KBM-7 (cell line): Measurements from ENCODE around the gene ZBTB43.

Experiments used
- DNase-seq: peaks from one replicate; pipeline ENCODE4 v3.0.0-alpha.2; 2015
- in situ Hi-C: fragments of 300-500 bp; cut with MboI; formaldehyde crosslinking; loops from 2 replicates; pipeline ENCODE4 v1.14.3; 2020; ENCODE audit warnings: low sequenced_read_pairs, low pct_unique_long_range_greater_than_20kb, mixed read lengths

ZBTB43 gene

GRCh38 chr9:126849591-126850225, 44.9 kb downstream of the ZBTB43 start:
- in situ Hi-C loops, result no loop called here
- no peak for DNase-seq

DNA sequence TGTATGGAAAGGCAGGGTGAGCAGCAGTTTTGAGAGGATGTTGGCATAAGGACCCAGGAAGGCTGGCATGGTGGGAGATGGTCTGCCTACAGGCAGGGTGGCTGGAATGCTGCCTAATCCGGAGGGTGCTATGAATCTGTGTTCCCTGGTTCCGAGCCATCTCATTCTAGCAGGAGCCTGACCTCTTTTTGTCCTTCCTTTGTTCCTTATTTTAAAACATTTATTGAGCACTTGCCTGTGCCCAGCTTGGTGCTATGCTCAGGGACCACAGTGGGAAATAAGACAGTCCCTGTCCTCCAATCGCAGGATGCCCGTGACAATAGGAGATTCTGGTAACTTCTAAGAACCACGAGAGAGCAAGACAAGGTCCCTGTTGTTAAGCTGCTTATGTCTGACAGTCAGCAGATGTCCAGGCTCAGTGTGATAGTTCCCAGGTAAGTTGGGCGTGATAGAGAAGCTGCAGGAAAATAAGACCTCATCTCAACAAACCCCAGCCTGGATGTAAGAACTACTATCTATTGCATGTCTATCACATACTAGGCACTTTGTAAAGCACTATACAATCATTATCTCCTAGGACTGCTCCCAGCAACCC, 46.5 kb downstream of the ZBTB43 start:
- DNase-seq, result no peak
- in situ Hi-C loops, result no loop called here

GRCh38 chr9:126852086-126852688, 47.3 kb downstream of the ZBTB43 start:
- DNase-seq, result no peak

DNA sequence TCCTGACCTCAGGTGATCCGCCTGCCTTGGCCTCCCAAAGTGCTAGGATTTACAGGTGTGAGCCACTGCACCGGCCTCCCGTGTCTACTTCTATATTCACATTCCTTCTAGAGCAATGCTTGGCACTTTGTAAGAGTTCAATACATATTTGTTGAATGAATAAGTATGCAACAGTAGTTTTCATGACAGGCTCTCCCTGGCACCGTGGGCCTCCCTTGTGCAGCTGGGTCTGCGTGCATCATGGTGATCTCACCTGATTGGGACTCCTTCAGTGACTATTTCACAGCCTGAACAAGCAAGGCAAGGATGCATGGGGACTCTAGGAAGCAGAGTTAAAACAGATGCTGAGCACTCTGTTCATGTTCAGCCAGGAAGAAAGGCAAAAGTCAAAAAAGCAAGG, 48.8 kb downstream of the ZBTB43 start:
- no peak for DNase-seq
- in situ Hi-C loops, result no loop called here

More at GRCh38 chr9:126852086-126852688, 47.3 kb downstream of the ZBTB43 start:
- in situ Hi-C loops, result no loop called here

DNA sequence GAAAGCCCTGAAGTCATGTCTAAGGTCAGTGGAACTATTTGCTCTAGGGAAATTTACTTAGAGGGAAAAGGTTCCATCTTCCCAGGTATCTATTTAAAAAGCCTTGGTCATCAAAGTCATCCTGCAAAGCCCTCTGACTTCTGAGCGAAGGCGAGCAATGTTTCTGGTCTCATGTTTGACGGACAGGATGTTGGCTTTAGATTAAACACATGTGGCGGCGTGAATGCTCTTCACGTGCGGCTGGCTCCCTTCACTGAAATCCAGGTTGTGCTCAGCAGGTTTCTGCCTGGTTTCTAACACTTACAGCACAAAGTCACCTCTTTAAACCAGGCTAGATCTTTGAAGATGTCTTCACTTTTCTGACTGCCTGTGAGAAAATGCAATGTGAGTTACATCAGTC, 49.9 kb downstream of the ZBTB43 start:
- no peak for DNase-seq
- in situ Hi-C loops, result no loop called here

DNA sequence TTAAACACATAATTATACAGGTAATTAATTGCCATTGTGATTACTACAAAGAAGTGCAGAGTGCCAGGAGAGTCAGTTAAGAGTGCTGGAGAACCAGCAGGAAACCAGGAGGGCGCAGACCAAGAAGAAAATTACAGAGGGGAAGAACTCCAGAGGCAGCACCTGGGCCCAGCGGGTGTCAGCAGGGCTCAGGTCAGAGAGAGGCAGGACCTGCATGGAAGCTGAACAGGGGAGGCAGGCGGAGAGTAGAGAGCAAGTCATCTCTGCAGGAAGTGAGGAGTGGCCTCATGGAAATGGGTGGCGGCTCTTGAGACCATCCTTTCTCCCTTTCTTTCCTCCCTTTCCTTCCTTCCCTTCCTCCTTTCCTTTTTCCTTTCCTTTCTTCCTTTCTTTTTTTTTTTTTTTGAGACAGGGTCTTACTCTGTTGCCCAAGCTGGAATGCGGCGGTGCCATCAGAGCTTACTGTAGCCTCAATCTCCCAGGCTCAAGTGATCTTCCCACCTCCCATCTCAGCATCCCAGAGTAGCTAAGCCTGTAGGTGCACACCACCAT, 51.6 kb downstream of the ZBTB43 start:
- DNase-seq, result no peak
- in situ Hi-C loops, result no loop called here

DNA sequence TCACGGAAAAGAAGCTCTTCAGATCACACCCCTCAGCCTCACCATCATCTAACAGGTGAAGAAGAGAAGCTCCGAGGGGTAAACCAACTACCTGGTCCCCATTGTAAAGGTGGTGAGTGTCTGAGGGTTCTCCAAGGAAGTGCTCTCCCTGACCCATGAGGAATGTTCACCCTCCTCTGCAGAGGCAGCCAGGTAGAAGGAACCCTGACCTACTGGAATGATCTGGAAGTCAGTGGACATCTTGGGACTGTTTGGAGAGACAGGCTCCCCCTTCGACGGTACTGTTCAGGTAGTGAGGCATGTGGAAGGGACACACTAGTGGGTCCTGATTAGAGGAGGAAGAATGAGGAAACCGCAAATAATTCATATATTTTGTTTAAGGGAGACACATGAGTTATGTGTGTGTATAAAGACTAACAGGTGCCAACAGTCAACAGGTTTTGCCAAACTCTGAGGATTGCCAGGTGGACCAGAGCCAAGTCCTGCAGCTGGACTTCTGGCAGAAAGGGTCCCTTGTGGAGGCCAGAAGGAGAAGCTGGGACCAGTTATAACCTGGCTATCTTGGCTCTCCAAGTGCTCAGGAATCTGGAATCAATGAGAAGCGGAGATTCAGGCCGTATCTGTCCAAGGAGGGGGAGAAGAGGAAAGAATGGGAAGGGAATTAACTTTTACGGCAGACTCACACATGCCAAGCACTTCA, 52.6 kb downstream of the ZBTB43 start:
- no peak for DNase-seq
- in situ Hi-C loops, result no loop called here

DNA sequence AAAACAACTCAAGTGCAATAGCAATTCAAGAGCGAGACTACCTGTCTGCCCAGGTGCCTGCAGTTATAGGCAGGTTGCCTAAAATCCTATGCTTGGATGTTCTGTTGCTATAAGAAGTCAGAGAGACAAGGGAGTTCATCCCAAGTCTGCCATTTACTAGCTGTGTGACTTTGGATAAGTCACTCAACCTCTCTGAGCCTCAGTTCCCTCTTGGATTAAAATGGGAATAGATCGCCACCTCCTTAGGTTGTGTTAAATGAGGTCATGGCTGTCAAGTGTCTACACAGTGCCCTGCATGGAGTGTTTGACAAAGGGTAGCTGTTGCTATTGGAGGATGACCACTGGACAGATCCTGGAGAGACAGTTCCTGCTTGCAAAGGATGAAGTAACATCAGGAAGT, 54.3 kb downstream of the ZBTB43 start:
- in situ Hi-C loops, result no loop called here
- no peak for DNase-seq

DNA sequence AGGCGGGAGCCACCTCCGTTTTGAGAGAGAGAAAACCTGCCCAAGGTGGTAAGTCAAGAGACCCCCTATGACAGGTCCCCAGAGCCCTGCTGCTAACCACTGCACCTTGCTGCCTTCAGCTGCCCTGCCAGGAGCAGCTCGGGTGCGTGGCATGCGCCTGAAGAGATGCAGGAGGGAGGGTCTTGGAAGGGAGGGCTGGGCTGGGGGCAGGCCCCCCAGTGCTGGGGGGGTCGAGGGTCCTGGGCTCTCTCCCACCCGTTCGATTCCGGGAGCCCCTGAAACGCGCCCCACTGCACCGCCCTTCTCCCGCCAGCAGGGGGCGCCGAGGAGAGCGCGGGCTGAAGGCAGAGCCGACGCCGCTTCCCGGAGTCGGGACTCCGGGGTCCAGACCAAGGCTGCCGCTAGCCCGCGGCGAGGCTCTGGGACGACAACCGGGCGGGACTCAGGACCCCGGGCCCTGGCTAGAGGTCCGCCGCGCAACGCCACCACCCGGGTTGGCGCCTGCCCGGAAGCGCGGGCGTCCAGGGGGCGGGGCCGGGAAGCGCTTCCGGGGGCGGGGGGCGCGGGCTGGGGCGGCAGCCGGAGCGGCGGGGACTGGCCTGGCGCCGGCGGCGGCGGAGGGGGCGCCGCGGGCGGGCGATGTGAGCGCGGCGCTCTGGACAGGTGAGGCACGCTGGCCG, 55.4 kb downstream of the ZBTB43 start, which contains the start of gene ZBTB34:
ZBTB34 (plus strand) TSS at position 563 of the 680 bp plus-strand sequence. CDS start 18,761 bp downstream, outside the sequence.
- in situ Hi-C loops, result no loop called here

DNA sequence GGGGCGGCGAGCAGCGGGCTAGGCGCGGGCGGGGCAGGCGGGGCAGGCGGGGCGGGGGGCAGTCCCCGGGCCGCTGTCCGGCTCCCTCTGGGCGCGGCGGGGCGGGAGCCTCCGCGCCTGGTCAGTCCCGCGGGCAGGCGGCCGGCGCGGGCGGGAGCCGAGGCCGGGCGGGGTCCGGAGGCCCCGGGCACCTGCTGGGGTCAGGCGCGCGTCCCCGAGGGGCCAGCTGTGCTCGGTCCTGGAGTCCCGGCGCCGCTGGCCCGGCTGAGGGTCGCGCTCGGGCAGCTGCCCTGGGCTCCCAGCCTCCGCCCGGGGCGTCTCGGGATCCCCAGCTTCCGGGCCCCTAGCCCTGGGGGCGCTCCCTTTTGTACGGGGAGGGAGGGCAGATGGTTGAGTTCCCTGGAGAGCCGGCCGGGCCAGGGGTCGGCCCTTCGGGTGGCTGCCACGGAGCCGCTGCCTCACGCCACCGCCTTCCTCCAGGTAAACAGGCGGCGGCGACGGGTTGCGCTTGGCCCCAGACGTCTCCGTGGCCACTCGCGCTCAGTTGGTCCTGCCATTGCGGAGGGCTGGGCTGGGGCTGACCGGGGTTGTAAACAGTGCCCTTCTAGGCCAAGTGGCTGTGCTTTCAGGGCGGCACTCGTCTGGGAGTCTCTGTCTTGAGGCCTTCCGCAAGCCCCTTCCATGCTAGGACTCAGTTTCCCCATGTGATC, 56.1 kb downstream of the ZBTB43 start:
- in situ Hi-C loops, result no loop called here
- DNase-seq, result peak; percentile 14

More for the DNA sequence above, 55.4 kb downstream of the ZBTB43 start, which contains the start of gene ZBTB34:
- DNase-seq, result peak; percentile 79

DNA sequence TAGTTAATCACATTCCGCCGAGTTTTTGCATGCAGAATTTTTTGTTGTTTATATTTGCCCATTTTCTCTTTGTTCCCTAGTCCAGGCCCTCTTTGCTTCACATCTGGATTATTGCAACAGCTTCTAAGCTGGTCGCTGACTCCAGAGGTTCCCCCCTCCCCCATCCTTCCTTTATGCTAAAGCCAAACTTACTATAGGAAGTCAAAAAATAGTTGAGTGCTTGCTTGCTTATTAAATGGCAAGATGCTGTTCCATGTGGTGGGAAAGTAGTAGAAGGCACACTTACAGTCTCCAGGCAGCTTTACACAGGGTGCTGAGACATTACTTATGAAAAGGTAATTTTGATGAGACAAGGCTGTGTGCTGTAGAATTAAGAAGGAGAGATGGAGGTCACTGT, 56.9 kb downstream of the ZBTB43 start:
- in situ Hi-C loops, result no loop called here
- peak; percentile 63 for DNase-seq

DNA sequence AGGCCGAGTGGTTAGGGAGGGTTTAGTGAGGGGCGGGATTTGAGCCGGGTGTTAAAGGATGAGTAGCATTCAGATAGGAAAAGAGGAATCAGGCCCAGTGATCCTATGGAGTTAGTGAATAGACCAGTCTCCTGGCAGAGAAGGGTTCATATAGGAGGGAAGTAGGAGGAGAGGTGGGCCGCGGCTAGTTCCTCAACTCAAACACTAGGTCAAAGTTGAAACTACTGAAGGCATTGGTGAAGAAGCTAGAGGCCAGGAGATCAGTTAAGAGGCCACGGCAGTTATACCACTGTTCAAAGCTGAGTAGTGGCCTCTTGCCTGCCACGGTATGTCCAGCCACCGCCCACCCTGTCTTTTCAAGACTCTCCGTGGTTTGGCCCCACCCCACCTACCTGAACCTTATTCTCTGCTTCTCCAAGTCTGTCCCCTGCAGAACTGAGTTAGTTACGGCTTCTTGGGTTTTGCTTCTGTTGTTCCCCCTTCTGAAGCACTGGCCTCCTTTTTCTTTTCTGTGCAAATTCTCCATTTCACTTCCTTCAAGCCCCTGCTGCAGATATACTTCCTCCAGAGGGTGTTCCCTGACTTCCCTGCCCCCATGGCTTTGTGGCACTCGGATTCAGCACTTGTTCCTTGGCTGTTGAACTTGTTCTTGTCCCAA, 57.4 kb downstream of the ZBTB43 start:
- in situ Hi-C loops, result no loop called here
- DNase-seq, result peak; percentile 72

DNA sequence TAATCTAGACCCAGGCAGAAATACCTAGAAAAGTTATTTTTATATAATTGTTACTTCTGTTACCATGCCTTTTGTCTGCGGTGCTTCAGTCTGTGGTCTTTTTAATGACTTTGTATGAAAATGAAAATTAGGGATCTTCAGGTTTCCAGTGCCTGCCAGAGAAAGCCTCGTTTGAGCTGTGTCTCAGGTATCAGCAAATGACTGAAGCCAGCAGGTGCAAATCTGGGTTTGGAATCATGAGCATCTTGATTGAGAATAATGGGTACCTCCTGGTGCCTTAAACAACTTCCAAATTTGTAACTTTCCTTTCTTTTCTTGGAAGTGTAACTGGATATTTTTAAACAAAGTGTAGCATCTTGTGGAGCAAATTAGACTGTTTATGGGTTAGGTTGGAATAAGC, 59.9 kb downstream of the ZBTB43 start:
- in situ Hi-C loops, result no loop called here
- DNase-seq, result no peak

DNA sequence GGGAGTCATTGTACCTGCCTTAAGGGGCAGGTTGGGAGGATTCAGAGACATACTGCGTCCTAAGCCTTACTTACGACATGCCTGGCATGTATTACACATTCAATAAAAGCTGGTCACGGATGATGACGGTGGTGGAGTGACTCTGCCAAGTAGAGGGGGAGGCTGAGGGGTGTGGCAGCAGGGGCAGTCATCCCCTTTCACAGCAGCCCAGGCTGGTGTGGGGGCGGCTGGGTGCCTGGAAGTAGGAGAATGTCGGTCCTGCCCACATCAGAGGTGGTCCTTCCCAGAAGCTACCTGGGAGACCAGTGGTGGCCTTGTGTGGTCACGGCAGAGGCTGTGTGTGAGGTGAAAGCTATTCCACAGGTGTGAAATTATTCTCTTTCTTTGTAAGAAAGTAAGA, 64.5 kb downstream of the ZBTB43 start:
- in situ Hi-C loops, result no loop called here
- DNase-seq, result no peak

DNA sequence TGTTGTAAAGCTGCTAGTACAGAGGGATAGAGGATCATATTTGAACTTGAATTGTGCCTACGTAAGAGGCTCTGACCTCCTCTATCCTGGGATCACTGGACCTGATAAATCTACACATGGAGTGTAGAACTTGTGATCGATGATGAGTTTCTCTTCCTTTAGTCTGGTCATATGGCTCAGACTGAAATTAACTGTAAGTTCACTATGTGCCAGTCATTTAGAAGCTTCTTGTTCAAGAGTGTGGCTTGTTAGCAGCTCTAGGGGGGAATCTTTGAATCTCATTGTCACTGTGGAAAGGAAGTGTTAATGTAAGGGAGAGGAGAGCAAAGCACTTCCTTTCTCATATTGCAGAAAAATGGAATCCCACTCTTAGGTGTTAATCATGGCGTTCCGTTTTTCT, 67.7 kb downstream of the ZBTB43 start:
- in situ Hi-C loops, result no loop called here
- no peak for DNase-seq

GRCh38 chr9:126874546-126875314, 69.9 kb downstream of the ZBTB43 start:
- in situ Hi-C loops, result no loop called here
- no peak for DNase-seq

GRCh38 chr9:126875756-126876510, 71.1 kb downstream of the ZBTB43 start:
- in situ Hi-C loops, result no loop called here
- DNase-seq, result no peak
